CD1c-positive myeloid dendritic cell (primary cell): ENCODE measurements around the gene EMC6.

Source experiments
- DNase-seq: peaks from one replicate; pipeline ENCODE4 v3.0.0-alpha.2; 2016; ENCODE audit errors: extremely low spot score

Gene EMC6

GRCh38 chr17:3668279-3669084 is at the start of gene EMC6, which contains the start of gene TAX1BP3:
Gene EMC6, plus strand, starts transcription at chr17:3668812. Its CDS starts 335 bp downstream, at chr17:3669147.
Gene TAX1BP3, minus strand, starts transcription at chr17:3668578. Its CDS starts 52 bp downstream, at chr17:3668526.
- DNase-seq, result peak; percentile 100

GRCh38 chr17:3621146-3621720 is 47.4 kb upstream of the EMC6 start:
- no peak for DNase-seq

- DNase-seq, result no peak
Measured at GRCh38 chr17:3622977-3623594, 45.5 kb upstream of the EMC6 start.

- DNase-seq, result no peak
Measured at GRCh38 chr17:3626831-3627768, 41.5 kb upstream of the EMC6 start.

- no peak for DNase-seq
Measured at GRCh38 chr17:3627769-3628167, 40.8 kb upstream of the EMC6 start.

- peak; percentile 67 for DNase-seq
Measured at GRCh38 chr17:3630781-3631180, 37.8 kb upstream of the EMC6 start.

GRCh38 chr17:3632287-3632686 is 36.3 kb upstream of the EMC6 start:
- peak; percentile 40 for DNase-seq

GRCh38 chr17:3635474-3636153 is 33.0 kb upstream of the EMC6 start:
- DNase-seq, result peak; percentile 31

GRCh38 chr17:3636154-3636907 is 32.3 kb upstream of the EMC6 start, which contains the start of the genes CTNS and SHPK:
Gene CTNS, plus strand, starts transcription at chr17:3636760. Its CDS starts 3,447 bp downstream, at chr17:3640207.
Gene SHPK, minus strand, starts transcription at chr17:3636250. Its CDS starts 31 bp downstream, at chr17:3636219.
- DNase-seq, result peak; percentile 98

GRCh38 chr17:3636908-3637373 is 31.7 kb upstream of the EMC6 start:
- no peak for DNase-seq

GRCh38 chr17:3639981-3640596 is 28.5 kb upstream of the EMC6 start:
- DNase-seq, result peak; percentile 94

GRCh38 chr17:3641014-3641413 is 27.6 kb upstream of the EMC6 start:
- no peak for DNase-seq

- peak; percentile 33 for DNase-seq
Measured at GRCh38 chr17:3641717-3642486, 26.7 kb upstream of the EMC6 start.

GRCh38 chr17:3643889-3644349 is 24.7 kb upstream of the EMC6 start:
- DNase-seq, result peak; percentile 90

- DNase-seq, result no peak
Measured at GRCh38 chr17:3645310-3645709, 23.3 kb upstream of the EMC6 start.

- no peak for DNase-seq
Measured at GRCh38 chr17:3647251-3647650, 21.4 kb upstream of the EMC6 start.

GRCh38 chr17:3647769-3648555 is 20.6 kb upstream of the EMC6 start:
- DNase-seq, result peak; percentile 59

- DNase-seq, result no peak
Measured at GRCh38 chr17:3655766-3656165, 12.8 kb upstream of the EMC6 start.
